ENCODE measurements around the gene NKD1. TPM values are rescaled to one million over a fixed set of nuclear protein-coding genes. Genes with fewer than 3 reads are reported as not detected.

Gene NKD1
- total and polyA plus RNA-seq, 2 of the 8 experiments (the other 6 are each of a cell fraction or from before 2014, with no cell fraction given), result 0.70 to 4.5 TPM

GRCh38 chr16:50539822-50540710 lies 8.1 kb upstream of the NKD1 start:
- H2AFZ ChIP-seq (ENCODE audit: low read length), result no peak overlapping the region
- TF ChIP-seq HDAC6 (IDR thresholded peaks at IDR 0.05; ENCODE audit: low read depth, low read length), result no peak
- no peak for TF ChIP-seq RNF2 (IDR thresholded peaks at IDR 0.05; ENCODE audit: borderline replicate concordance, low read depth, low read length, missing control alignments, poor library complexity, severe bottlenecking)
- TF ChIP-seq, protein P1, sequence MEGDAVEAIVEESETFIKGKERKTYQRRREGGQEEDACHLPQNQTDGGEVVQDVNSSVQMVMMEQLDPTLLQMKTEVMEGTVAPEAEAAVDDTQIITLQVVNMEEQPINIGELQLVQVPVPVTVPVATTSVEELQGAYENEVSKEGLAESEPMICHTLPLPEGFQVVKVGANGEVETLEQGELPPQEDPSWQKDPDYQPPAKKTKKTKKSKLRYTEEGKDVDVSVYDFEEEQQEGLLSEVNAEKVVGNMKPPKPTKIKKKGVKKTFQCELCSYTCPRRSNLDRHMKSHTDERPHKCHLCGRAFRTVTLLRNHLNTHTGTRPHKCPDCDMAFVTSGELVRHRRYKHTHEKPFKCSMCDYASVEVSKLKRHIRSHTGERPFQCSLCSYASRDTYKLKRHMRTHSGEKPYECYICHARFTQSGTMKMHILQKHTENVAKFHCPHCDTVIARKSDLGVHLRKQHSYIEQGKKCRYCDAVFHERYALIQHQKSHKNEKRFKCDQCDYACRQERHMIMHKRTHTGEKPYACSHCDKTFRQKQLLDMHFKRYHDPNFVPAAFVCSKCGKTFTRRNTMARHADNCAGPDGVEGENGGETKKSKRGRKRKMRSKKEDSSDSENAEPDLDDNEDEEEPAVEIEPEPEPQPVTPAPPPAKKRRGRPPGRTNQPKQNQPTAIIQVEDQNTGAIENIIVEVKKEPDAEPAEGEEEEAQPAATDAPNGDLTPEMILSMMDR (IDR thresholded peaks at IDR 0.05; ENCODE audit: control extremely low read depth in 1 of 3, insufficient read depth in 1 of 3, low read depth in 1 of 3, low read length in 3 of 3), result peak; percentile 48 to 57 (median 56); a peak in 3 of 4 replicates
- no peak for TF ChIP-seq BACH1 (IDR thresholded peaks at IDR 0.05; ENCODE audit: low read length)
- no peak for TF ChIP-seq CBX8 (IDR thresholded peaks at IDR 0.05; ENCODE audit: borderline replicate concordance, low read depth, low read length)
- peak; percentile 69 to 71 for TF ChIP-seq RAD21 (IDR thresholded peaks at IDR 0.05 in 1 of 2, conservative IDR thresholded peaks at IDR 0.05 in 1 of 2; ENCODE audit: low read depth in 2 of 2, low read length in 2 of 2)
- TF ChIP-seq HDAC2 (IDR thresholded peaks at IDR 0.05; ENCODE audit: borderline replicate concordance in 1 of 2, low read depth in 2 of 2, low read length in 2 of 2), result no peak

More at GRCh38 chr16:50539822-50540710, 8.1 kb upstream of the NKD1 start:
- Histone ChIP-seq H2AK5ac (ENCODE audit: low read depth, low read length) (no peak overlapping the region), H4K8ac (ENCODE audit: extremely low read depth, insufficient read depth, low read length) (no peak overlapping the region), H3K4me2 (ENCODE audit: insufficient read depth in 1 of 2, low read depth in 2 of 2, low read length in 2 of 2) (no peak overlapping the region), H3K27ac (ENCODE audit: low read depth, low read length) (no peak overlapping the region), H3K23me2 (ENCODE audit: low read depth, low read length) (no peaks in the 10 kb centered on the region), H2BK120ac (replicated peaks; ENCODE audit: low read depth, low read length) (no peak overlapping the region), H3K4ac (replicated peaks; ENCODE audit: insufficient read length, low read depth, low read length) (no peak overlapping the region), H3K79me1 (ENCODE audit: low read depth, low read length) (no peaks in the 10 kb centered on the region), H3K27me3 (replicated peaks in 1 of 4; ENCODE audit: control insufficient read depth in 3 of 4, extremely low read depth in 1 of 4, insufficient read depth in 3 of 4, low read length in 3 of 4) (peaks cover 0 to 3% (median 1%) of the 10 kb centered on the region in 4 experiments; a peak in 1 of 7 replicates), H3K9me3 (ENCODE audit: insufficient read depth in 2 of 2, low read depth in 1 of 2, low read length in 1 of 2) (no peaks in the 10 kb centered on the region; a peak in 1 of 4 replicates), H4K91ac (replicated peaks; ENCODE audit: insufficient read length, low read length) (no peak overlapping the region), H3K23ac (ENCODE audit: insufficient read length) (no peak overlapping the region), H2BK20ac (ENCODE audit: low read length) (no peak overlapping the region), H2BK12ac (ENCODE audit: low read depth, low read length) (no peak overlapping the region), H3K4me1 (replicated peaks in 1 of 4; ENCODE audit: control insufficient read depth in 3 of 4, insufficient read depth in 4 of 4, low read length in 3 of 4) (peaks cover 0 to 7% (median 3%) of the 10 kb centered on the region in 4 experiments; a peak in 4 of 7 replicates), H2BK5ac (ENCODE audit: low read depth, low read length) (no peak overlapping the region), H3K18ac (ENCODE audit: extremely low read depth, low read length) (no peak overlapping the region), H3K14ac (ENCODE audit: insufficient read length) (no peak overlapping the region), H4K20me1 (replicated peaks in 1 of 2; ENCODE audit: control insufficient read depth in 1 of 2, insufficient read depth in 2 of 2, low read length in 2 of 2) (no peaks in the 10 kb centered on the region), H3K56ac (replicated peaks; ENCODE audit: insufficient read length, low read depth, low read length) (no peak overlapping the region), H2BK15ac (ENCODE audit: low read length) (peak overlapping the region; percentile 72; the same call in 1 of the 2 replicates), H3K79me2 (ENCODE audit: control insufficient read depth in 1 of 2, insufficient read depth in 2 of 2, low read length in 2 of 2) (no peaks in the 10 kb centered on the region), H4K5ac (ENCODE audit: insufficient read length, low read depth, low read length) (no peak overlapping the region), H3K9ac (replicated peaks in 1 of 4; ENCODE audit: extremely low read depth in 1 of 4, low read depth in 3 of 4, low read length in 3 of 4) (no peak overlapping the region), H3K4me3 (ENCODE audit: extremely low read depth in 1 of 4, insufficient read depth in 2 of 4, low read depth in 3 of 4, low read length in 4 of 4) (no peak overlapping the region), H3K36me3 (ENCODE audit: control insufficient read depth in 2 of 4, insufficient read depth in 4 of 4, low read length in 3 of 4) (no peaks in the 10 kb centered on the region)
- no peak for FAIRE-seq
- WGBS, 2 experiments (ENCODE audit: extremely low coverage in 1 of 2, insufficient coverage in 1 of 2, insufficient read length in 1 of 2, insufficient replicate concordance in 2 of 2, low coverage in 1 of 2, low lambda C conversion rate in 2 of 2, missing lambda C conversion rate in 1 of 2), result 87% methylated on average over 23 of the region's 23 CpGs; no CpG with 5 or more reads in 1 of the 2 experiments
- ChIA-PET POLR2A (ENCODE audit: partially characterized antibody) (no interaction called here), CTCF (ENCODE audit: partially characterized antibody) (interaction anchor here (0.6 to 4.8 kb wide), 17 partner anchors 8 to 343 kb away, joined by 3 to 22 read pairs (median 4); no protein-coding TSS in a partner anchor)
- DNase-seq (ENCODE audit: low read depth in 1 of 2, low spot score in 2 of 2), result no peak

Measured in H1 (cell line).